ENCODE data around the gene HTT. TPM values are rescaled to one million over a fixed set of nuclear protein-coding genes. Genes with fewer than 3 reads are reported as not detected.

HTT gene
- total RNA-seq: 82.8 and 89.4 TPM in 2 replicates
- long read RNA-seq, partial matches to known transcripts: 25 of 51 reads
- long read RNA-seq, other reads (novel, unspliced or antisense): 26 of 51 reads

DNA sequence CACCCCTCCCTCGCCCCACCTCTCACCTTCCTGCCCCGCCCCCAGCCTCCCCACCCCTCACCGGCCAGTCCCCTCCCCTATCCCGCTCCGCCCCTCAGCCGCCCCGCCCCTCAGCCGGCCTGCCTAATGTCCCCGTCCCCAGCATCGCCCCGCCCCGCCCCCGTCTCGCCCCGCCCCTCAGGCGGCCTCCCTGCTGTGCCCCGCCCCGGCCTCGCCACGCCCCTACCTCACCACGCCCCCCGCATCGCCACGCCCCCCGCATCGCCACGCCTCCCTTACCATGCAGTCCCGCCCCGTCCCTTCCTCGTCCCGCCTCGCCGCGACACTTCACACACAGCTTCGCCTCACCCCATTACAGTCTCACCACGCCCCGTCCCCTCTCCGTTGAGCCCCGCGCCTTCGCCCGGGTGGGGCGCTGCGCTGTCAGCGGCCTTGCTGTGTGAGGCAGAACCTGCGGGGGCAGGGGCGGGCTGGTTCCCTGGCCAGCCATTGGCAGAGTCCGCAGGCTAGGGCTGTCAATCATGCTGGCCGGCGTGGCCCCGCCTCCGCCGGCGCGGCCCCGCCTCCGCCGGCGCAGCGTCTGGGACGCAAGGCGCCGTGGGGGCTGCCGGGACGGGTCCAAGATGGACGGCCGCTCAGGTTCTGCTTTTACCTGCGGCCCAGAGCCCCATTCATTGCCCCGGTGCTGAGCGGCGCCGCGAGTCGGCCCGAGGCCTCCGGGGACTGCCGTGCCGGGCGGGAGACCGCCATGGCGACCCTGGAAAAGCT lies at the start of gene HTT, which contains the start of gene HTT-AS:
Gene HTT, plus strand, starts transcription at position 604 of the 768 bp plus-strand sequence. Its CDS starts 145 bp downstream, at position 749.
Gene HTT-AS, minus strand, starts transcription at position 461 of the 768 bp plus-strand sequence.
- no peaks in the 10 kb centered on the region for H3K9me3 Mint-ChIP-seq (ENCODE audit: low read depth)
- peaks cover 3% of the 10 kb centered on the region for H3K27me3 Mint-ChIP-seq
- TF ChIP-seq, protein P1, sequence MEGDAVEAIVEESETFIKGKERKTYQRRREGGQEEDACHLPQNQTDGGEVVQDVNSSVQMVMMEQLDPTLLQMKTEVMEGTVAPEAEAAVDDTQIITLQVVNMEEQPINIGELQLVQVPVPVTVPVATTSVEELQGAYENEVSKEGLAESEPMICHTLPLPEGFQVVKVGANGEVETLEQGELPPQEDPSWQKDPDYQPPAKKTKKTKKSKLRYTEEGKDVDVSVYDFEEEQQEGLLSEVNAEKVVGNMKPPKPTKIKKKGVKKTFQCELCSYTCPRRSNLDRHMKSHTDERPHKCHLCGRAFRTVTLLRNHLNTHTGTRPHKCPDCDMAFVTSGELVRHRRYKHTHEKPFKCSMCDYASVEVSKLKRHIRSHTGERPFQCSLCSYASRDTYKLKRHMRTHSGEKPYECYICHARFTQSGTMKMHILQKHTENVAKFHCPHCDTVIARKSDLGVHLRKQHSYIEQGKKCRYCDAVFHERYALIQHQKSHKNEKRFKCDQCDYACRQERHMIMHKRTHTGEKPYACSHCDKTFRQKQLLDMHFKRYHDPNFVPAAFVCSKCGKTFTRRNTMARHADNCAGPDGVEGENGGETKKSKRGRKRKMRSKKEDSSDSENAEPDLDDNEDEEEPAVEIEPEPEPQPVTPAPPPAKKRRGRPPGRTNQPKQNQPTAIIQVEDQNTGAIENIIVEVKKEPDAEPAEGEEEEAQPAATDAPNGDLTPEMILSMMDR (IDR thresholded peaks at IDR 0.05; ENCODE audit: unreplicated experiment): no peak
- peak within 1 kb of the TSS; percentile 99 for H3K27ac Mint-ChIP-seq
- peak; percentile 93 for DNase-seq (ENCODE audit: low spot score, unreplicated experiment)
- peak within 1 kb of the TSS; percentile 93 for H3K4me3 Mint-ChIP-seq (ENCODE audit: low read depth)
- peaks cover 18% of the 10 kb centered on the region for H3K4me1 Mint-ChIP-seq (ENCODE audit: low read depth)
- H3K36me3 Mint-ChIP-seq (ENCODE audit: insufficient read depth): peaks cover 2% of the 10 kb centered on the region

DNA sequence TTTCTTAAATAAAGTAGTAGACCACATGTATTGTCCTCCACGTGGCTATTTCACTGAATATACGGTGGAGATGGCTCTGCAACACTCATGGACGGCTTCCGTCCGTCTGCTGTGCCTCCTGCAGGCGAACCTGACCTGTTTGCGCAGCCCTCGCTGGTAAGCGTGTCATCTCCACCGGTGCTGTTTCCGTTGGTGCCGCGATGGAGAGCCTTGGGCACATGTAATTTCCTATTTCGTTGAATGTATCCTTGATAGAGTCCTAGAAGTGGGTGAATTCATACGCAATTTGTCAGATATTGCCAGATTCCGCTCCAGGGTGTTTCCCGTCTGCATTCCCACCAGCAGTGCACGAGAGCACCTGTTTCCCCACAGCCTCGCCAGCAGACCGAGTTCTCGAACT lies 48.6 kb upstream of the HTT start:
- peaks cover 10% of the 10 kb centered on the region for H3K27me3 Mint-ChIP-seq
- no peak overlapping the region for H3K27ac Mint-ChIP-seq
- no peak for DNase-seq (ENCODE audit: low spot score, unreplicated experiment)
- TF ChIP-seq, protein P1 (IDR thresholded peaks at IDR 0.05; ENCODE audit: unreplicated experiment): no peak
- peaks cover 10% of the 10 kb centered on the region for H3K4me1 Mint-ChIP-seq (ENCODE audit: low read depth)
- no peak overlapping the region for H3K4me3 Mint-ChIP-seq (ENCODE audit: low read depth)
- peaks cover 4% of the 10 kb centered on the region for H3K9me3 Mint-ChIP-seq (ENCODE audit: low read depth)
- H3K36me3 Mint-ChIP-seq (ENCODE audit: insufficient read depth): peaks cover 8% of the 10 kb centered on the region

DNA sequence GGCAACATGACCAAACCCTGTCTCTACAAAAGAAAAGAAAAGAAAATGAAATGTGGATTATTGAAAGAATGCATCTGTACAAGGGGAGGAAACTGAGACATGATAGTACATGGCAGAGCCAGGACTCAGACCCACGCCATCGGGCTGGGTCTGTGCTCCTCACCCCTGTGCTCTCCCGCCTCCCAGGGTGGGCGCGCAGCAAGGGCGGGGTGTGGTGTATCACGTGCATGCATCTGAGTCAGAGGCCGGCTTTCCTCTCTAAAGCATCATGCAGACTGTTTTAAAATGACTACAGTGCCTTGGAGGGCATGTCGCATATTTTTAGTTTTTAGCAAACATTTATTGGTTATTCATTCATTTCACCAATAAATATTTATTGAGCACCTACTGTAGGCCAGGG lies 47.9 kb upstream of the HTT start:
- Mint-ChIP-seq H3K27ac (no peak overlapping the region), H3K27me3 (peaks cover 15% of the 10 kb centered on the region), H3K36me3 (ENCODE audit: insufficient read depth) (peaks cover 8% of the 10 kb centered on the region), H3K9me3 (ENCODE audit: low read depth) (peaks cover 4% of the 10 kb centered on the region), H3K4me1 (ENCODE audit: low read depth) (peaks cover 13% of the 10 kb centered on the region), H3K4me3 (ENCODE audit: low read depth) (no peak overlapping the region)
- TF ChIP-seq, protein P1 (IDR thresholded peaks at IDR 0.05; ENCODE audit: unreplicated experiment): no peak
- DNase-seq (ENCODE audit: low spot score, unreplicated experiment): no peak

DNA sequence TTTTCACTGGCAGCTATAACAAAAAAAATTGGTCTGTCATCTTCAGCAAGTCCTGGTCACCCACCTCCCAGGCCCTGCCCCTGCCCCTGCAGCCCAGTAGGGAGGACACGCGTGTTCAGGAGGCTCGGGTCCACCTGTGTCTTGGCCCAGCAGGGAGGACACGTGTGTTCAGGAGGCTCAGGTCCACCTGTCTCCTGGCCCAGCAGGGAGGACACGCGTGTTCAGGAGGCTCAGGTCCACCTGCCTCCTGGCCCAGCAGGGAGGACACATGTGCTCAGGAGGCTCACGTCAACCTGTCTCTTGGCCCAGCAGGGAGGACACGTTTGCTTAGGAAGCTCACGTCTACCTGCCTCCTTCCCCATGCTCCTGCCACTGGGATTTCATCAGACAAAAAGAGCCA lies 45.0 kb upstream of the HTT start:
- no peak overlapping the region for H3K4me3 Mint-ChIP-seq (ENCODE audit: low read depth)
- TF ChIP-seq, protein P1 (IDR thresholded peaks at IDR 0.05; ENCODE audit: unreplicated experiment): no peak
- H3K9me3 Mint-ChIP-seq (ENCODE audit: low read depth): no peaks in the 10 kb centered on the region
- no peak for DNase-seq (ENCODE audit: low spot score, unreplicated experiment)
- no peak overlapping the region for H3K27ac Mint-ChIP-seq
- H3K4me1 Mint-ChIP-seq (ENCODE audit: low read depth): peaks cover 6% of the 10 kb centered on the region
- peaks cover 9% of the 10 kb centered on the region for H3K27me3 Mint-ChIP-seq
- H3K36me3 Mint-ChIP-seq (ENCODE audit: insufficient read depth): no peaks in the 10 kb centered on the region

DNA sequence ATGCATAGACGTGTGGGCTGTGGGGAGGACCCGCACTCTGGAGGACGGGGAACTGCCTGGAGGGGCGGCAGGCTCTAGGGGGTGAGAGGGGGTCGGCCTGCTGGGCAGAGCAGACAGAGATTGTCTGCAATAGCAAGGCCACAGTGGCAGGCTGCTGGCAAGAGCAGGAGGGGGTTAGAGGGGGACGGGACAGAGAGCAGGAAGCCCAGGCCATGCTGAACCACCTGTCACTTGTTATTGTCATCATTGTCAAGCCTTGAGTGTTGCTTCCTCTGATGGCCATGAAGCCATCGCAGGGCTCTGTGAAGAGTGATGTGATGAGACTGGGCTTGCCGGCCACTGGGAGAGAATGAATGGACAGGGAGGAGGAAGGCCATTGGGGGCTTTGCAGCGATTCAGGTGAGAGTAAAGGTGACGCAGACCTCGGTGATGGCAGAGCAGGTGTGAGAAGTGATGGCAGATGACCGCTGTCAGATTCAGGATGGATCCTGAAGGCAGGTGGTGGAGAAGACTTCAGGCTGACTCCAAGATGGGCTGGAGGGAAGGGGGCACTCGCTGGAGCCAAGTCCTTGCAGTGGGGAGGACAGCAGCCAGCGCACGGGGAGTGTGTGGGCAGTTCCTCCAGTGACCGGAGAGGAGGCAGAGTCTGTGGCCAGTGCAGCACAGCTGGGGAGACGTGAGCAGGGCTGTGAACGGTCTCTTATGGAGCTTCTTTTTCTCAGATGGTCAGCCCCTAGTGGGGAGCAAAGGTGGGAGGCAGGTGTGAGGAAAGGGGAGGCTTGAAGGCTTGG lies 43.7 kb upstream of the HTT start:
- peaks cover 6% of the 10 kb centered on the region for H3K4me1 Mint-ChIP-seq (ENCODE audit: low read depth)
- no peaks in the 10 kb centered on the region for H3K36me3 Mint-ChIP-seq (ENCODE audit: insufficient read depth)
- H3K27ac Mint-ChIP-seq: no peak overlapping the region
- no peaks in the 10 kb centered on the region for H3K9me3 Mint-ChIP-seq (ENCODE audit: low read depth)
- DNase-seq (ENCODE audit: low spot score, unreplicated experiment): no peak
- H3K27me3 Mint-ChIP-seq: peaks cover 10% of the 10 kb centered on the region
- H3K4me3 Mint-ChIP-seq (ENCODE audit: low read depth): no peak overlapping the region
- TF ChIP-seq, protein P1 (IDR thresholded peaks at IDR 0.05; ENCODE audit: unreplicated experiment): no peak

Measured in progenitor cell of endocrine pancreas (in vitro differentiated cells).